HG03442 (cell line): ENCODE data around the gene PIGL.
"Not testable (repeated sequence)": the region's sequence is repeated elsewhere in the genome, so short reads cannot be mapped to it uniquely, and the experiment has no call there.

Experiments
- ATAC-seq: cut with Tn5 transposase; IDR thresholded peaks from one replicate; pipeline ENCODE4 v1.9.1; 2021; ENCODE audit warnings: mild to moderate bottlenecking, moderate library complexity; ENCODE audit not compliant: unreplicated experiment

Gene PIGL

DNA sequence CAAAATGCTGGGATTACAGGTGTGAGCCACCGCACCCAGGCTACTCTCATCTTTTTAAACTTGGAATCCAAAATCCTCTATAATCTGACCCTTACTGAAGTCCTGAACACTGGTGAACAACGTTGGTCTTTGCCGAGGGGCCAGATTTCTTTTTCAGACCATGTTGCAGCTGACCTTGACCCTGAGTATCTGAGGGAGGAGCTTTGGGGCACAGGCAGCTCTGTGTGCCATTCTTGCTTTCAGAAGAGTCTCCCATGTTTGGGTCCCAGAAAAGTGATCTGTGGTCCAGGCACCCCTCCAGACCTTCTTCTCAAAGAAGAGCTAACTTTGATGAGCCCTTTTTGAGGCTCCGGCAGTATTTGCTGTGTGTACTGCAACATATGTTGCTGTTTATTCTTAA, 85.8 kb downstream of the PIGL start:
- no peak for ATAC-seq

DNA sequence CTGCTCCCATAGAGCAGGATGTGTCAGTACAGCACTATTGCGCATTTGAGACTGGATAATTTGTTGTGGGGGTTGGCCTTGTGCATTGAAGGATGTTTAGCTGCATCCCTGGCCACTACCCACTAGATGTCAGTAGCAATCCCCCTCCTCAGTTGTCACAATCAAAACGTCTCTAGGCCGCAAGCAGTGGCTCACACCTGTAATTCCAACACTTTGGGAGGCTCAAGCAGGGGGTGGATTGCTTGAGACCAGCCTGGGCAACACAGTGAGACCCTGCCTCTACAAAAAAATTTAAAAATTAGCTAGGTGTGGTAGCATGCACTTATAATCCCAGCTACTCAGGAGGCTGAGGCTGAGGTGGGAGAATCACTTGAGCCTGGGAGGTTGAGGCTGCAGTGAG, 87.8 kb downstream of the PIGL start:
- no peak for ATAC-seq

GRCh38 chr17:16306211-16306610, 89.2 kb downstream of the PIGL start:
- ATAC-seq = no peak

GRCh38 chr17:16312061-16312460, 95.1 kb downstream of the PIGL start:
- ATAC-seq = not testable (repeated sequence)

DNA sequence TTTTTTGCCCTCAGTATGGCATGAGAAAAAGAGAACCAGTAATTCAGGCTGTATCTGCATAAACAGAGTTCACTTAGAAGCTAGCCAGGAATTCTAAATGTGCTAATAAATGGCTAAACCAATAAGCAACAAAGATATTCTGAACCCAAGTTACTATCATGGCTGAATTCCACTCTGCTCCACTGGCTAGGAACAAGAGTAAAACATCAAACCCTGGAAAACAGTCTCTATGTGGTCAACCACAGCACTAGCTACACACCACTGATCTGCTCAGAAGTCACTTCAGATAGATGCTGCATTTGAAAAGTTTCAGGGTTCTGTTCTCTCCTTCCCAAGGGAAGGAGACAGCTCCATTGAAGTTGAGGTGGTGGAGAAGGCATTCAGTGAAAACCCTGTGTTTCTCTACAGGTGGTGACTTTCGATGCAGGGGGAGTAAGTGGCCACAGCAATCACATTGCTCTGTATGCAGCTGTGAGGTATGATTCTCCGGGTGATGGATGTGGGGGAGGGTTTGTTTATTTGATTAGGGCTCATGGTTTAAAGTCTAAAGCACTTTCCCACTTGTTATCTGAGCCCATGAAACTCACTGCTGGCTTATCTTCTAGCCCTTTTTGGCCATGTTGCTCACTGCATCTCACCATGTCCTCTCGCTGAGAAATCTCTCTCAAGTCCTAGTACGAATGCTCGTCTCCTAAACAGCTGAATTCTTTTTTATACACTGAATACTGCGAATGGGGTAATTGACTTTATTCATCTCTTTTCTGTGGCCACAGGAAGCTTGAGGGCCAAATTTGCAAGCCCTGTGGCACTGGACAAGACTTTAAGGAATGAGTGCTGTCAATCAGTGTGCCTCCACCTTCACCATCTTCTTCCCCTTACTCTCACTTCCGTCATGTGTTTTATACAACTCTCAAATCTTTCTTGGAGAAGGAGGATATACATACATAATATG, 96.4 kb downstream of the PIGL start:
- no peak for ATAC-seq

DNA sequence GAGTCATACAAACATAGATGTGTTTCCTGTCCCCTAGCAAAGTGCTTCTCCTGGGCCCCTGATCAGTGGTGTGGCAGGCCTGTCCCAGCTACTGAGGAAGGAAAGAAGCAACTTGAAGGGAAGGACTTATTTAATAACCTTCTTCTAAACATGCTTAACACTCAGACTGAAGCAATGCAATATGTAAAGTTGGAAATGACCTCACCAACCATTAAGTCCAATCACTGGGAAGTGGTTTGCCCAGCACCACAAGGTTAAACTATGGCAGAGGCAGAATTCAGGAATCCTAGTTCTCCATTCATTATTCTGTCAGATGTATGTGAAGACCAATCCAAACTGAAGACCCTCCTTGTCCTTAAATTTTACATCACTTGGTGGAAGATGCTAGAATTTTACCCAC, 97.2 kb downstream of the PIGL start:
- no peak for ATAC-seq

- ATAC-seq = no peak
Measured at GRCh38 chr17:16314859-16315258, 97.8 kb downstream of the PIGL start.

GRCh38 chr17:16319969-16320368, 103.0 kb downstream of the PIGL start:
- no peak for ATAC-seq

DNA sequence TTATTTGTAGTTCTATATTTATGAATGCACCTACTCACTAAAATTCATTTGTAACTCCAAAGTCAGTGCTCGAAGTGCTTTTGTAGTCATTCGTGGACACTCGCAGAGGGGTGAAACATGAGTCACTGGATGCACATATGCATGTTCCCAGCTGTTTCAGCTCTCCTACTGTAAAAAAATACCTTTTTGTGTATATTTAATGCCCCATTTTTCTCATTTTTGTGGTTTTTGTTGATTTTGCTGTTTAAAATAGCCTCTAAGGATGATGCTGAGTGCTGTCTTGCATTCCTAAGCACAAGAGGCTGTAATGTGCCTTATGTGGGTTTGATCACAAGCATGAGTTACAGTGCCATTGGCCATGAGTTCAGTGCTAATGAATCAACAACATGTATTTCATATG, 105.6 kb downstream of the PIGL start:
- ATAC-seq = no peak

DNA sequence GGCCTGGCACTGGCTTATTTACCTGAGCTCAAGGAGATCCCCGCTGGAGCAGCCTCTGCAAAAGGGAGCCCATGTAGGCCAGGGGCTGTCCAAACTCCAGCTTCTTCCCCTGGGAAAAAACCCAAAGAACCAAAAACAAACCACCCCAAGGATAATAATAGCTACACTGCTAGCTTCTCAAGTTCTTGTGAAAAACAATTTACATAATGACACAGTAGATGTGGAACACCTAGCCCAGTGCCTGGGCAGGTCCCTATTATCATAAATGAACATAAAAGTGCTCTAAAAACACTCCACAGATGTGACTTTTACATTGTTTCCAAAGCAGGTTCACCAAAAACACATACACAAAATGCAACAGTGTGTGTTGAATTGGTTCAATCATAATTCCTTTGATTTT, 109.0 kb downstream of the PIGL start:
- ATAC-seq = no peak

DNA sequence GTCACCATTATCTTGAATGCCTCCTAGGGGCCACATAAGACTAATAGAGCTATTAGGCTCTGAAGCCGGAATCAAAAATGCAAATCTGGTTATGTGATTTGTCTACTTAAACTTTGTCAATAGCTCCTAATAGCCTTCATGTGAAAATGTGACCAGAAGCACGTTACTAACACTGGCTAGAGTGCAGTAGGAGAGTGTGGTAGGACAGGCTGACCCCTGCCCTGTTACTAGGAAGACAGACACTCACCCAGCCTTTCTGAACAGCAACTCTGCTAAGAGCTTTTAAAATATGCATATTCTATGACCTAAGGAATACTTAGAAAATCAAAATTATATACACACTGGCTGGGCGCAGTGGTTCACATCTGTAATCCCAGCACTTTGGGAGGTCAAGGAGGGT, 110.0 kb downstream of the PIGL start:
- ATAC-seq = no peak

- no peak for ATAC-seq
Measured at GRCh38 chr17:16328997-16329396, 112.0 kb downstream of the PIGL start.

GRCh38 chr17:16329519-16330271, 112.7 kb downstream of the PIGL start:
- ATAC-seq = no peak

- ATAC-seq = no peak
Measured at GRCh38 chr17:16338391-16338790, 121.4 kb downstream of the PIGL start.

DNA sequence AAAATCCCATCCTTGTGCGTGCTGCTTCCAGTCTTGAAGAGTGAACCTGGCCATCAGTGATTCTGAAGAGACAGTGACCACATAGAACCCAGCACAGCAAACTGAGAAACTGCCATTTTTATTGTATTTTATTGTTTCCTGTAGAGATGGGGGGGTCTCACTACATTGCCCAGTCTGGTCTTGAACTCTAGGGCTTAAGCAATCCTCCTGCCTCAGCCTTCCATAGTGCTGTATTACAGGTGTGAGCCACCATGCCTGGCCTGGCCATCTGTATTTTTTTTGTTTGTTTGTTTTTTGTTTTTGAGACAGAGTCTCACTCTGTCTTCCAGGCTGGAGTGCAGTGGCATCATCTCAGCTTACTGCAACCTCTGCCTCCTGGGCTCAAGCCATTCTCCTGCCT, 122.4 kb downstream of the PIGL start:
- no peak for ATAC-seq

- no peak for ATAC-seq
Measured at GRCh38 chr17:16339959-16340358, 122.9 kb downstream of the PIGL start.

DNA sequence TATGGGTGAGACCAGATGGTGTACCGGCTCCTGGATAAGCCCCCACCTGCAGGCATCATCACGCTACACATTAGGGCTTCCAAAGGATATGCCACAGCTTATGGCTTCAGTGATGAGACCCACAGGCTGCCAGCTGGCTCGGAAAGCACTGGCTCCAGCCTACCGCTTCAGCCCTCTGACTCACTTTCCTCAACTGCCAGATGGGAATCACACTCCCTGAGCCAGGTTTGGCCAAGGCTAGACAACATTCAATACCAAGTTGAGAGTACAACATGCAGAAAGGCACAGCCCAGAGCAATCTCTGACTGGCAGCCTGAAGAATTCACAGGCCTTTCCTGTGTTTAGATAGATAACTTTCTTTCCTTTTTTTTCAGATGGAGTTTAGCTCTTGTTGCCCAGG, 126.0 kb downstream of the PIGL start:
- ATAC-seq = no peak

DNA sequence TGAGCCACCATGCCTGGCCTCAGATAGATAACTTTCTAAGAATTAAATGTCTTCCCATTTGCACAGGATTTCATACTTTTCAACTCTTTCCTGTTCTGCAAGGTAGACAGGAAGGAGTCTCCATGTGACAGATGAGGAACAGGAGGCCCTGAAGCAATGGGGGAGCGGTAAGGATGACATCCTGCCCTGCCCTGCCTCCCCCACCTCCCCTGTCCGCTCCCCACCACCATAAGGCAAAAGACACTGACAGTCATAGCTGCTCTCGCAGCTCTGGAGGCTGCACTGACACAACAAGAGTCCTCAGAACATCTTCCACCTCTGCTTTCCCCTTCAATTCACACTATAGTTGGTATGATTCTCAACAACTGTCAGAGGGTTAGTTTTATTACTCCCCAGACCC, 126.6 kb downstream of the PIGL start:
- no peak for ATAC-seq

- ATAC-seq = no peak
Measured at GRCh38 chr17:16345565-16345964, 128.6 kb downstream of the PIGL start.

DNA sequence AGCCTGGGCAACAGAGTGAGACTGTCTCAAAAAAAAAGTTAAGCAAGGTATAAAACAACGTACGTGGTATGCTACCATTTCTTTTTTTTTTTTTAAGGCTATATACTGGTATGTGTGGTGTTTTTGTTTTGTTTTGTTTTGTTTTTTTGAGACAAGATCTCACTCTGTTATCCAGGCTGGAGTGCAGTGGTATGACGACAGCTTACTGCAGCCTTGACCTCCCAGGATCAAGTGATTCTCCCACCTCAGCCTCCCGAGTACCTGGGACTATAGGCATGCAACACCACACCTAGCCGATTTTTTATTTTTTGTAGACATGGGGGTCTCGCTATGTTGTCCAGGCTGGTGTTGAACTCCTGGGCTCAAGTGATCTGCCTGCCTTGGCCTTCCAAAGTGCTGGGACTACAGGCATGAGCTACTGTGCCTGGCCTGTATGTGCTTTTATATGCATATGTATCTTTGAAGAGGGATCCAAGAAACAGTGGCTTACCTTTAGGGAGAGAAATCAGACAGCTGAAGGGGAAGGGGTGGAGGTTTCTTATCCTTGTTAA, 129.8 kb downstream of the PIGL start:
- ATAC-seq = no peak

DNA sequence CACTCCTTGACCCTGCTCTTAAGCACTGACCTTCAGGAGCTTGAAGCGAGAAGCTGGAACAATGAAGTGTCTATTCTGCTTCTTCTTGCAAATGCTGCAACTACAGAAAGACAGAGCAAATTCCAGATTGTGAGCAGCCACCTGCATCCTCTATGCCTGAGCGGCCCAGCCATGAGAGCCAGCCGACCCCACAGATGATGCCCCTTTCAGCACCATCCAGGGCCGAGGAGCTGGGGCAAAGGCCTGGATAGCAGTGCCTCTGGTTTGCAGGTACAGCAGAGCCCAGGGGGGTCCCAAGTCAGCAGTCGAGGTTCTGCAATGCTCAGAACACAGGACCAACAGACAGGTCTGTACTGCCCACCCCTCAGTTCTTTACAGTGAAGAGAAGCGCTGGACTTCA, 131.6 kb downstream of the PIGL start:
- ATAC-seq = no peak

GRCh38 chr17:16349431-16349830, 132.4 kb downstream of the PIGL start:
- no peak for ATAC-seq
